CD4-positive, alpha-beta T cell (primary cell): ENCODE results near the gene MAD2L2. TPM values are rescaled to one million over a fixed set of nuclear protein-coding genes. Genes with fewer than 3 reads are reported as not detected.

Experiments used
- ATAC-seq: fragments of 200-7000 bp; cut with Tn5 transposase; one replicate; pipeline ENCODE4 v1.10.0; 2022; ENCODE audit warnings: mild to moderate bottlenecking; ENCODE audit not compliant: poor library complexity
- CTCF ChIA-PET: fragments of 350-600 bp; sonication (Branson Sonifier 250); formaldehyde crosslinking; loops from one replicate; lab custom pipeline; 2021; ENCODE audit warnings: antibody characterized with exemption, inconsistent platforms; lab: Charles Lee
- POLR2A ChIA-PET: fragments of 350-600 bp; sonication (Branson Sonifier 250); formaldehyde crosslinking; loops from one replicate; lab custom pipeline; 2021; ENCODE audit warnings: antibody characterized with exemption, inconsistent platforms; lab: Charles Lee
- DNase-seq, 14 experiments: peaks; one replicate each; pipeline ENCODE4 v3.0.0-alpha.2; 2013 to 2020; ENCODE audit warnings: mixed read lengths in 2 of 14
- H3K27ac ChIP-seq, 2 donors: one replicate each; pipeline versions ENCODE4 v1.5.1 to v1.7.0; 2013; ENCODE audit warnings: low read length in 2 of 2, low read depth in 1 of 2, mild to moderate bottlenecking in 1 of 2
- H3K27me3 ChIP-seq, 2 experiments: 1 replicate in 1 of 2; 2 replicates in 1 of 2; pipeline versions ENCODE4 v1.6.1 to v1.7.0; 2013; ENCODE audit warnings: low read length in 2 of 2, control low read depth in 1 of 2, mild to moderate bottlenecking in 1 of 2, moderate library complexity in 1 of 2; ENCODE audit not compliant: insufficient read depth in 2 of 2, control insufficient read depth in 1 of 2
- H3K36me3 ChIP-seq: one replicate; pipeline ENCODE4 v1.6.1; 2013; ENCODE audit warnings: low read length, control low read depth; ENCODE audit not compliant: insufficient read depth
- H3K4me1 ChIP-seq: one replicate; pipeline ENCODE4 v1.6.1; 2013; ENCODE audit warnings: low read length, control low read depth; ENCODE audit not compliant: insufficient read depth
- H3K4me3 ChIP-seq: one replicate; pipeline ENCODE4 v1.5.1; 2013; ENCODE audit warnings: mild to moderate bottlenecking, low read length, moderate library complexity
- H3K9me3 ChIP-seq, 2 experiments: 1 replicate in 1 of 2; 2 replicates in 1 of 2; pipeline versions ENCODE4 v1.6.1 to v1.7.0; 2013; ENCODE audit warnings: low read length in 2 of 2, mild to moderate bottlenecking in 2 of 2, control low read depth in 1 of 2, moderate library complexity in 1 of 2; ENCODE audit not compliant: control insufficient read depth in 1 of 2, insufficient read depth in 1 of 2
- H3K27ac Mint-ChIP-seq: one replicate; pipeline ENCODE4 v1.8.0; 2020; ENCODE audit warnings: mixed read lengths
- H3K27me3 Mint-ChIP-seq: one replicate; pipeline ENCODE4 v1.8.0; 2021; ENCODE audit warnings: mixed read lengths
- H3K36me3 Mint-ChIP-seq: one replicate; pipeline ENCODE4 v1.8.0; 2021; ENCODE audit warnings: low read depth, mixed read lengths
- H3K4me1 Mint-ChIP-seq: one replicate; pipeline ENCODE4 v1.8.0; 2021; ENCODE audit warnings: low read depth, mixed read lengths
- H3K4me3 Mint-ChIP-seq: one replicate; pipeline ENCODE4 v1.8.0; 2020; ENCODE audit warnings: mild to moderate bottlenecking, mixed read lengths
- H3K9me3 Mint-ChIP-seq: one replicate; pipeline ENCODE4 v1.8.0; 2020; ENCODE audit warnings: mixed read lengths
- intact Hi-C, 2 experiments: fragments of 100-400 bp; cut with DNase I in 1 of 2; cut with micrococcal nuclease in 1 of 2; formaldehyde crosslinking; loops; one replicate each; pipeline versions ENCODE4 v1.15.1 to v1.9.0; 2023 to 2025; cut with DNase I, micrococcal nuclease
- total RNA-seq, 174 experiments: library from RNA in 2 of 174; stranded (reverse) in 2 of 174; gene quantifications; one replicate each; pipeline ENCODE4 v1.2.3 and lab custom pipeline; 2021 to 2026
- TF ChIP-seq, protein P1 (sequence below): fragments of 200-600 bp; IDR thresholded peaks from one replicate; pipeline ENCODE4 v1.8.0; 2022; ENCODE audit warnings: antibody characterized with exemption, mild to moderate bottlenecking

Gene MAD2L2
- total RNA-seq, 2 experiments from 2014 or later, result 24.6 to 28.3 TPM

DNA sequence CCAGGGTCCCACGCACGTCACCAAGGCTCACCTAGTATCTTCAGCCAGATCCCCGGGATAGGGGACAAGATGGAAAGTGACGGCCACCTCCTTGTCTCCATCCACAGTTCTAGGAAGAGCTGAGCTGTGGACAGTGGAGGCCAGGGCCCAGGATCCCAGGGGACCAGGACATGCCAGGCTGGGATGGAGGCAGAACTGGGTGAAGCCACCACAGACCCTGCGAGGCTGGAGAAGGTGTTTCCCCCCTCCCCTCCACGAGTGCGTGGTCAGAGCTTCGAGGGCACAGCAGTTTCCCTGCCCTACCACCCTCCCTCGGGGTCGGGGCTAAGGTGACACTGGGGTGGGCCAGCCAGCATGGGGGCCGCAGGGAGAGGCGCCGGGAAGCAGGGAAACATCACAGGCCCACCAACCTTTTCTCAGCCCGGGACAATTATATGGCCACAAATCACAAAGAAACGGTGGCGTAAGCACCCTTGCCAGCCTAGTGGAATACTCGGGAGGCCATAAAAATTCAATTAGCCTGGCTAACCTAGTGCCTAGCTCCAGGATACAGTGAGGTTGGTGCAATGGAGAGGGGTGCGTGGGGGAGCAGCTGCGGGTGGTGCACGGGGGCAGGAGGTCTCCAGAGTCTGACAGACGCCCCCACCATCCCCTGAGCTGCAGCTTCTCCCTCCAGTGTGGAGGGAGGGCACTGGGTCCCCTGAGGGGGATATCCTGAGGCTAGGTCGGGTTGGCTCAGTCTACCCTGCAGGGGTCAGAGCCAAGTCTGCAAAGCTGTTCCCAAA is 23.9 kb upstream of the MAD2L2 start:
- peaks cover 19% of the 10 kb centered on the region for H3K27me3 Mint-ChIP-seq
- peaks cover 7 to 21% of the 10 kb centered on the region in 2 experiments for H3K27me3 ChIP-seq
- ChIA-PET POLR2A (no interaction called here), CTCF (interaction anchor here (1.4 kb wide), 1 partner anchor 41 kb away, joined by 6 read pairs; the partner anchor contains the start of gene FBXO6)
- no peaks in the 10 kb centered on the region for H3K9me3 ChIP-seq
- H3K36me3 Mint-ChIP-seq, result no peaks in the 10 kb centered on the region
- no peaks in the 10 kb centered on the region for H3K4me1 Mint-ChIP-seq
- H3K27ac ChIP-seq, result no peak overlapping the region
- no peak overlapping the region for H3K4me3 Mint-ChIP-seq
- no peaks in the 10 kb centered on the region for H3K9me3 Mint-ChIP-seq
- TF ChIP-seq, protein P1, sequence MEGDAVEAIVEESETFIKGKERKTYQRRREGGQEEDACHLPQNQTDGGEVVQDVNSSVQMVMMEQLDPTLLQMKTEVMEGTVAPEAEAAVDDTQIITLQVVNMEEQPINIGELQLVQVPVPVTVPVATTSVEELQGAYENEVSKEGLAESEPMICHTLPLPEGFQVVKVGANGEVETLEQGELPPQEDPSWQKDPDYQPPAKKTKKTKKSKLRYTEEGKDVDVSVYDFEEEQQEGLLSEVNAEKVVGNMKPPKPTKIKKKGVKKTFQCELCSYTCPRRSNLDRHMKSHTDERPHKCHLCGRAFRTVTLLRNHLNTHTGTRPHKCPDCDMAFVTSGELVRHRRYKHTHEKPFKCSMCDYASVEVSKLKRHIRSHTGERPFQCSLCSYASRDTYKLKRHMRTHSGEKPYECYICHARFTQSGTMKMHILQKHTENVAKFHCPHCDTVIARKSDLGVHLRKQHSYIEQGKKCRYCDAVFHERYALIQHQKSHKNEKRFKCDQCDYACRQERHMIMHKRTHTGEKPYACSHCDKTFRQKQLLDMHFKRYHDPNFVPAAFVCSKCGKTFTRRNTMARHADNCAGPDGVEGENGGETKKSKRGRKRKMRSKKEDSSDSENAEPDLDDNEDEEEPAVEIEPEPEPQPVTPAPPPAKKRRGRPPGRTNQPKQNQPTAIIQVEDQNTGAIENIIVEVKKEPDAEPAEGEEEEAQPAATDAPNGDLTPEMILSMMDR, result no peak
- intact Hi-C loops, result no loop called here
- H3K36me3 ChIP-seq, result no peaks in the 10 kb centered on the region
- no peak overlapping the region for H3K4me3 ChIP-seq
- no peak overlapping the region for H3K27ac Mint-ChIP-seq
- DNase-seq (no peak), ATAC-seq (no peak)
- H3K4me1 ChIP-seq, result no peaks in the 10 kb centered on the region

DNA sequence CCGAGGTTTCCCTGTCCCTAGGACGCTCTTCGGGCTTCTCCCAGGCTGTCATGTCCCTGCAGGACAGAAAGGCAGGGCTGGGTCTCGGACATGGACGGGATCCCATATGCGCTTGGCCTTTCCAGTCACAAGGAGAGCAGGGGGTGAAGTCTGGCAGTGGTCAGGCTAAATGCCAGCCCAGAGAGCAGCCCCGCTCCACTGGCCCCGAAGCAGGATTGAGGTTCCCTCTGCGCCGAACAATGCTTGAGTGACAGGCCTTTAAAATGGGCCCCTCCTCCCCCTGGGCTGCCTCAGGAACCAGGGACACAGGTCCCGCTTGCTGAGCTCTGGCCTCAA is 23.2 kb upstream of the MAD2L2 start:
- H3K4me1 Mint-ChIP-seq, result no peaks in the 10 kb centered on the region
- intact Hi-C loops, result no loop called here
- Histone ChIP-seq H3K4me3 (no peak overlapping the region), H3K27ac (no peak overlapping the region), H3K27me3 (peaks cover 7 to 21% of the 10 kb centered on the region in 2 experiments), H3K4me1 (no peaks in the 10 kb centered on the region), H3K36me3 (no peaks in the 10 kb centered on the region), H3K9me3 (no peaks in the 10 kb centered on the region)
- H3K27ac Mint-ChIP-seq, result no peak overlapping the region
- H3K27me3 Mint-ChIP-seq, result peaks cover 19% of the 10 kb centered on the region
- DNase-seq, result no peak
- H3K9me3 Mint-ChIP-seq, result no peaks in the 10 kb centered on the region
- ChIA-PET POLR2A (no interaction called here), CTCF (no interaction called here)
- H3K36me3 Mint-ChIP-seq, result no peaks in the 10 kb centered on the region
- H3K4me3 Mint-ChIP-seq, result no peak overlapping the region
- no peak for ATAC-seq
- TF ChIP-seq, protein P1, result no peak

DNA sequence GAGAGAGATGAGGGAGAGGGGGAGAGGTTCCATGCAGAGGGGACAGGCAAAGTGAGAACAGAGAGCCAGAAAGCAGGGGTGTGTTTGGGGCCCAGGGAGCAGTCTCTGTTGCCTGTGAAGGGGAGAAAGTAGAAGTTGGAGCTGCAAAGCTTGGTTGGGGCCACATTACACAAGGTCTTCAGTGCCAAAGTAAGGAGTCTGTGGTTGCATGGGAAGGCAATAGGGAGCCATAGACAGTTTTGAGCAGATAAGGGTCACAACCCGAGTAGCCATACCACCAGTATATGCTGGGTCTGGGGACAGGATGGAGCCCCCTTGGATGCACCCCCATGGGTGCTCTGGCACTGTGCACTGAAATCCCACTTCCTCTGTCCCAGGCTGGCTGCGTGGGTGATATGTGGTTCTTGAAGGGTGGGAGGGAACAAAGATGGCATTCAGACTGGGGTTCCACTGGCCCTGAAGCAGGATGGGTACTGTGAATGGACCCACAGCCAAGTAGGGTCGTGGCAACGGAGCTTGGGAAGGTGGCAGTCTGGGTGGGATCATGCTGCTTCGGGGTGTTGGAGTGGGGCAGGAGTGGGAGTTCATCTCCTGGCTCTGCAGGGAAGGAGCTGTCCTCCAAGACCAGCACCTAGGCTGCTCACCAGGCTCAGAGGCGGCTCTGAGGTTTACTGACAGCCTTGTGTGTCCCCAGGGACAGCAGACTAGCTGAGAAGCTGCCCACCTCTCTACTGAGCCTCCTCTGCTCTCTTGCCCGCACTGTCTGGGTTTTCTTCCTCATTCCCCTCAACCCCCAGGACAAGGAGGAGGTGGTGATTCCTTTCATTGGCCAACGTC is 22.6 kb upstream of the MAD2L2 start:
- no peaks in the 10 kb centered on the region for H3K36me3 Mint-ChIP-seq
- ATAC-seq (no peak), DNase-seq (no peak)
- Histone ChIP-seq H3K4me3 (no peak overlapping the region), H3K27ac (no peak overlapping the region), H3K27me3 (peaks cover 7 to 21% of the 10 kb centered on the region in 2 experiments), H3K36me3 (no peaks in the 10 kb centered on the region), H3K9me3 (no peaks in the 10 kb centered on the region), H3K4me1 (no peaks in the 10 kb centered on the region)
- peaks cover 15% of the 10 kb centered on the region for H3K27me3 Mint-ChIP-seq
- intact Hi-C loops, result no loop called here
- H3K4me1 Mint-ChIP-seq, result no peaks in the 10 kb centered on the region
- no peak overlapping the region for H3K4me3 Mint-ChIP-seq
- ChIA-PET POLR2A (no interaction called here), CTCF (no interaction called here)
- no peaks in the 10 kb centered on the region for H3K9me3 Mint-ChIP-seq
- TF ChIP-seq, protein P1, result no peak
- H3K27ac Mint-ChIP-seq, result no peak overlapping the region
